Vagina (tissue), 2 donors: ENCODE results near the gene TIGAR. TPM values are rescaled to one million over a fixed set of nuclear protein-coding genes. Genes with fewer than 3 reads are reported as not detected.

Source experiments
- DNase-seq, 2 donors: peaks; one replicate each; pipeline ENCODE4 v3.0.0-alpha.2; 2017; ENCODE audit errors: extremely low spot score in 2 of 2
- H3K27ac ChIP-seq: fragments of 200-600 bp; sonication (generic); one replicate; pipeline ENCODE4 v1.5.1; 2019
- H3K27me3 ChIP-seq: fragments of 200-600 bp; sonication (generic); one replicate; pipeline ENCODE4 v1.5.1; 2019
- H3K36me3 ChIP-seq, 2 donors: fragments of 200-600 bp; sonication (generic); one replicate each; pipeline ENCODE4 v1.5.1; 2017 to 2019
- H3K4me1 ChIP-seq: fragments of 200-600 bp; sonication (generic); one replicate; pipeline ENCODE4 v1.5.1; 2019
- H3K4me3 ChIP-seq, 2 donors: fragments of 200-600 bp; sonication (generic); 1 replicate in 1 of 2; 2 replicates in 1 of 2; pipeline ENCODE4 v1.5.1; 2016 to 2019
- H3K9me3 ChIP-seq: fragments of 200-600 bp; sonication (generic); one replicate; pipeline ENCODE4 v1.5.1; 2019
- POLR2A ChIP-seq, 2 donors: fragments of 450-650 bp; IDR thresholded peaks; one replicate each; pipeline ENCODE4 v1.6.1; 2017; ENCODE audit warnings: antibody characterized with exemption in 2 of 2, mild to moderate bottlenecking in 2 of 2, moderate library complexity in 2 of 2
- POLR2AphosphoS5 ChIP-seq, 2 donors: sonication (generic); formaldehyde crosslinking; IDR thresholded peaks; one replicate each; pipeline ENCODE4 v1.9.0; 2017; ENCODE audit warnings: antibody characterized with exemption in 2 of 2, mild to moderate bottlenecking in 2 of 2, low read depth in 1 of 2; ENCODE audit not compliant: insufficient read depth in 1 of 2
- intact Hi-C: fragments of 100-400 bp; cut with DNase I; formaldehyde crosslinking; loops from one replicate; pipeline ENCODE4 v1.15.1; 2023
- total RNA-seq: library from RNA; depleted of rRNA; stranded (reverse); fragments of >200 nt; gene quantifications from one replicate; pipeline ENCODE4 v1.2.3, GENCODE V29; 2016
- TF ChIP-seq, protein P1 (sequence below), 3 experiments: fragments of 450-650 bp in 2 of 3; fragments of 200-600 bp in 1 of 3; sonication (generic) in 1 of 3; IDR thresholded peaks; one replicate each; pipeline ENCODE4 v1.5.1; 2017 to 2019; ENCODE audit warnings: antibody characterized with exemption in 3 of 3, mild to moderate bottlenecking in 2 of 3, moderate library complexity in 2 of 3

The TIGAR gene
- total RNA-seq, 1 donor from 2014 or later = 0.98 TPM

DNA sequence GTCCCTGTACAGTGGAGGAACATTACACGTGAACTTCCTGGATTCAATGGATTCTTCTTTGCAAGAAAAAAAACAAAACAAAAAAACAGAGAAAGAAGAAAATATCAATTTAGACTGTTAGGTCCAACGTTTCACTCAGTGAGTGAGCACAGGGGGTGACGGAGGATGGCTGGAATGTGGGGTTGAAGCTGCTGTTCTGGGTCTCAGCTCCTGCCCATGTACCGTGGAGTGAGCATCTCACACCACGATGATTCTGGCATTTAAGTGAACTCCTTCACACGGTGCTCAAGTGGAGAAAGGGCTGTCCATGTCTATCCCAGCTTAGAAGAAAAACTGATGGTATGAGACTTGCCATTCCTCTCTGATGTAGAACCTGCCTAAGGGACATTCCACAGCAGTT is 24.3 kb upstream of the TIGAR start:
- peaks cover 27% of the 10 kb centered on the region for H3K4me1 ChIP-seq
- TF ChIP-seq POLR2A (IDR thresholded peaks at IDR 0.05) (no peak), POLR2AphosphoS5 (IDR thresholded peaks at IDR 0.05; ENCODE audit: insufficient read depth in 1 of 2, low read depth in 1 of 2) (no peak)
- TF ChIP-seq, protein P1, sequence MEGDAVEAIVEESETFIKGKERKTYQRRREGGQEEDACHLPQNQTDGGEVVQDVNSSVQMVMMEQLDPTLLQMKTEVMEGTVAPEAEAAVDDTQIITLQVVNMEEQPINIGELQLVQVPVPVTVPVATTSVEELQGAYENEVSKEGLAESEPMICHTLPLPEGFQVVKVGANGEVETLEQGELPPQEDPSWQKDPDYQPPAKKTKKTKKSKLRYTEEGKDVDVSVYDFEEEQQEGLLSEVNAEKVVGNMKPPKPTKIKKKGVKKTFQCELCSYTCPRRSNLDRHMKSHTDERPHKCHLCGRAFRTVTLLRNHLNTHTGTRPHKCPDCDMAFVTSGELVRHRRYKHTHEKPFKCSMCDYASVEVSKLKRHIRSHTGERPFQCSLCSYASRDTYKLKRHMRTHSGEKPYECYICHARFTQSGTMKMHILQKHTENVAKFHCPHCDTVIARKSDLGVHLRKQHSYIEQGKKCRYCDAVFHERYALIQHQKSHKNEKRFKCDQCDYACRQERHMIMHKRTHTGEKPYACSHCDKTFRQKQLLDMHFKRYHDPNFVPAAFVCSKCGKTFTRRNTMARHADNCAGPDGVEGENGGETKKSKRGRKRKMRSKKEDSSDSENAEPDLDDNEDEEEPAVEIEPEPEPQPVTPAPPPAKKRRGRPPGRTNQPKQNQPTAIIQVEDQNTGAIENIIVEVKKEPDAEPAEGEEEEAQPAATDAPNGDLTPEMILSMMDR (IDR thresholded peaks at IDR 0.05) = no peak
- H3K27ac ChIP-seq = no peak overlapping the region

DNA sequence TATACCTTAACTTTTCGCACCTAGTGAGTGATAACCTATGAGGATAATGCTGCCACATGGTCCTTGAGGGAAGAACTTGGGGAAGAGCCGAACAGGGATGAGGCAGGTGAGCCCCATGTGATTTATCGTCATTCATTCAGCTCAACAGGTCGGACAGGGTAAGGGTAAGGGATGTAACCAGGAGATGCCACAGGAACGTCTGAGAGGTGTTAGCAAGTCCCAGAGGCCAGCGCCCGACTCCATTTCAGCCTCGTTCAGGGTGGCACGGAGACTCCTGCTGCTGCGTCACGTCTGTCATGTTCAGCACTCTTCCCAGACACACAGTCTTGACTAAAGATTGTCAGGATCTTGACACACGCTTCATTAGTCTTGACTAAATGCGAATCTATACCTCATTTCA is 23.4 kb upstream of the TIGAR start:
- Histone ChIP-seq H3K36me3 (peaks cover 0 to 21% of the 10 kb centered on the region in 2 donors), H3K4me3 (no peak overlapping the region), H3K4me1 (peaks cover 19% of the 10 kb centered on the region), H3K27me3 (no peaks in the 10 kb centered on the region), H3K9me3 (no peaks in the 10 kb centered on the region), H3K27ac (no peak overlapping the region)
- TF ChIP-seq POLR2A (IDR thresholded peaks at IDR 0.05) = no peak
- no peak for TF ChIP-seq POLR2AphosphoS5 (IDR thresholded peaks at IDR 0.05; ENCODE audit: insufficient read depth in 1 of 2, low read depth in 1 of 2)
- TF ChIP-seq, protein P1 (IDR thresholded peaks at IDR 0.05) = no peak
- DNase-seq = no peak
- intact Hi-C loops = no loop called here

More for the DNA sequence above, 24.3 kb upstream of the TIGAR start:
- intact Hi-C loops = no loop called here
- Histone ChIP-seq H3K4me3 (no peak overlapping the region), H3K36me3 (peaks cover 0 to 15% of the 10 kb centered on the region in 2 donors), H3K27me3 (no peaks in the 10 kb centered on the region), H3K9me3 (no peaks in the 10 kb centered on the region)
- DNase-seq = no peak

DNA sequence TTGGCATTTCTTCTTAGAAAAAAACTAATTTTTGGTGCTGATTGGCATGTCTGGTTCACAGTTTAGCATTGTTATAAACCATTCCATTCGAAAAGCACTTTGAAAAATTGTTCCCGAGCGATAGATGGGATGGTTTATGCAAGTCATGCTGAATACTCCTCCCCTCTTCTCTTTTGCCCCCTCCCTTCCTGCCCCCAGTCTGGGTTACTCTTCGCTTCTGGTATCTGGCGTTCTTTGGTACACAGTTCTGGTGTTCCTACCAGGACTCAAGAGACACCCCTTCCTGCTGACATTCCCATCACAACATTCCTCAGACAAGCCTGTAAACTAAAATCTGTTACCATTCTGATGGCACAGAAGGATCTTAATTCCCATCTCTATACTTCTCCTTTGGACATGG is 20.1 kb upstream of the TIGAR start:
- Histone ChIP-seq H3K4me1 (no peaks in the 10 kb centered on the region), H3K9me3 (no peaks in the 10 kb centered on the region), H3K4me3 (no peak overlapping the region), H3K27me3 (no peaks in the 10 kb centered on the region), H3K36me3 (peaks cover 0 to 27% of the 10 kb centered on the region in 2 donors), H3K27ac (no peak overlapping the region)
- TF ChIP-seq POLR2AphosphoS5 (IDR thresholded peaks at IDR 0.05; ENCODE audit: insufficient read depth in 1 of 2, low read depth in 1 of 2) (no peak), POLR2A (IDR thresholded peaks at IDR 0.05) (no peak)
- TF ChIP-seq, protein P1 (IDR thresholded peaks at IDR 0.05) = no peak
- no peak for DNase-seq
- intact Hi-C loops = no loop called here

DNA sequence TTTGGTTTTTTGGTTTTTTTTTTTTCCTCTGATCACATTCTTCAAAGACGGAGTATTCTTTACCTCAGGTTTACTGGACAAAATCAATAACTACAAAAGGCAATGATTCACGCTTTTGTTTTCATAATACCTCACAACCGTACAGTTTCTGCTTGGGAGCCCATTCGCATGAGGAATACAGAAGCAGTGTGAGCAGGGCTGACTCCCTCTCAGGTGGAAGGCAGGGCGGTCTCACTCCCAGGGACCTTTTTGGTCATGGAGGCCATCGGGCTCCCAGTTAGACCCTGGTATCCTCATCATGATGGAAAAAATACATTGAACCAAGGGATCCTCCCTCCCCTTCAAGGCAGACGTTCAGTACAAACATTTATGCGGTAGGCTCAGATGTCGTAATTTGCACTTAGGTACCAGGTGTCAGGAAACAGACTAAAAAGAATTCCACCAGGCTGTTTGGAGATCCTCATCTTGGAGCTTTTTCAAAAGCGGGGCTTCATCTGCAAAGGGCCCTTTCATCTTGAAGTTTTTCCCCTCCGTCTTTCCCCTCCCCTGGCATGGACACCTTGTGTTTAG is 19.0 kb upstream of the TIGAR start:
- H3K27me3 ChIP-seq = no peaks in the 10 kb centered on the region
- no peak for DNase-seq
- H3K27ac ChIP-seq = no peak overlapping the region

DNA sequence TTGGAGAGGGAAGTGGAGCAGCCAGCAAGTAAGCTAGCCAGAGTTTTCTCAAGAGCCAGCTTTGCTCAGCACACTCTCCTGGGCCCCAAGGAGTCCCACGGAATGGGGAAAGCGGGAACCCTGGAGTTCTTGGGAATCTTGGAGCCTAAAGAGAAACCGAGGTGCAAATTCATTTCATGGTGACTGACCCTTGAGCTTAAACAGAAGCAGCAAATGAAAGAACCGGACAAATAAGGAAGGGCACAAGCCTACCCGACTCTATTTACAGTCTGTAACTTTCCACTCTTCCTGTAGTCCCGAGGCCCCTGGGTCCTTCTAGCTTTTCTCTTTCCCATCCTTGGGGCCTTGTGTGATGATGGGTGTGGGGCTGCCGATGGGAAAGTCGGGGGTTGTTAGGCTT is 18.1 kb upstream of the TIGAR start:
- intact Hi-C loops = no loop called here
- Histone ChIP-seq H3K27ac (no peak overlapping the region), H3K4me3 (no peak overlapping the region), H3K36me3 (peaks cover 0 to 28% of the 10 kb centered on the region in 2 donors), H3K9me3 (no peaks in the 10 kb centered on the region), H3K27me3 (no peaks in the 10 kb centered on the region), H3K4me1 (peaks cover 8% of the 10 kb centered on the region)
- TF ChIP-seq, protein P1 (IDR thresholded peaks at IDR 0.05) = no peak
- TF ChIP-seq POLR2A (IDR thresholded peaks at IDR 0.05) = no peak
- TF ChIP-seq POLR2AphosphoS5 (IDR thresholded peaks at IDR 0.05; ENCODE audit: insufficient read depth in 1 of 2, low read depth in 1 of 2) = no peak
- DNase-seq = no peak

More for the DNA sequence above, 19.0 kb upstream of the TIGAR start:
- TF ChIP-seq, protein P1 (IDR thresholded peaks at IDR 0.05) = no peak
- TF ChIP-seq POLR2A (IDR thresholded peaks at IDR 0.05) = no peak
- TF ChIP-seq POLR2AphosphoS5 (IDR thresholded peaks at IDR 0.05; ENCODE audit: insufficient read depth in 1 of 2, low read depth in 1 of 2) = no peak
- Histone ChIP-seq H3K4me3 (no peak overlapping the region), H3K4me1 (peaks cover under 1% of the 10 kb centered on the region), H3K36me3 (peaks cover 0 to 28% of the 10 kb centered on the region in 2 donors), H3K9me3 (no peaks in the 10 kb centered on the region)
- intact Hi-C loops = no loop called here
